Measurements from ENCODE around the gene NBEAL2. TPM values are rescaled to one million over a fixed set of nuclear protein-coding genes. Genes with fewer than 3 reads are reported as not detected.

NBEAL2 gene, protein sequence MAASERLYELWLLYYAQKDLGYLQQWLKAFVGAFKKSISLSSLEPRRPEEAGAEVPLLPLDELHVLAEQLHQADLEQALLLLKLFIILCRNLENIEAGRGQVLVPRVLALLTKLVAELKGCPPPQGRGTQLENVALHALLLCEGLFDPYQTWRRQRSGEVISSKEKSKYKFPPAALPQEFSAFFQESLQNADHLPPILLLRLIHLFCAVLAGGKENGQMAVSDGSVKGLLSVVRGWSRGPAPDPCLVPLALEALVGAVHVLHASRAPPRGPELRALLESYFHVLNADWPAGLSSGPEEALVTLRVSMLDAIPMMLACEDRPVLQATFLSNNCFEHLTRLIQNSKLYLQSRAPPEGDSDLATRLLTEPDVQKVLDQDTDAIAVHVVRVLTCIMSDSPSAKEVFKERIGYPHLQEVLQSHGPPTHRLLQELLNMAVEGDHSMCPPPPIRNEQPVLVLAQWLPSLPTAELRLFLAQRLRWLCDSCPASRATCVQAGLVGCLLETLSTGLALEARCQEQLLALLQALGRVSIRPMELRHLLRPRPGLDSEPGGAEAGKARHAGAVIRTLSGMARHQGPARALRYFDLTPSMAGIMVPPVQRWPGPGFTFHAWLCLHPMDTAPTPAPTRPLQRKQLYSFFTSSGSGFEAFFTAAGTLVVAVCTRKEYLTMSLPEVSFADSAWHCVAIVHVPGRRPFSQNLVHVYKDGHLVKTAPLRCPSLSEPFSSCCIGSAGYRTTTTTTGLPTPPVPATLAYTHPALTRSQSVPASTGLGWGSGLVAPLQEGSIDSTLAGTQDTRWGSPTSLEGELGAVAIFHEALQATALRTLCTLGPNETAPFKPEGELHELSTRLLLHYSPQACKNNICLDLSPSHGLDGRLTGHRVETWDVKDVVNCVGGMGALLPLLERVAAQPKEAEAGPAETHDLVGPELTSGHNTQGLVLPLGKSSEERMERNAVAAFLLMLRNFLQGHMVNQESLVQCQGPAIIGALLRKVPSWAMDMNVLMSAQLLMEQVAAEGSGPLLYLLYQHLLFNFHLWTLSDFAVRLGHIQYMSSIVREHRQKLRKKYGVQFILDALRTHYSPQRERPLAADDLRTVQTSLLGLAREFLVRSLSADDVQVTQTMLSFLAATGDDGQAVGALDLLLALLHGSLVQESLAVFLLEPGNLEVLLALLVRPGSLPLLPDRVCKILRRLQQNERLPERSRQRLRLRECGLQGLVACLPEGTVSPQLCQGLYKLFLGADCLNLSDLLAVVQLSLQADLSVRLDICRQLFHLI (N-terminal part only)
- 70.2 TPM for total RNA-seq

GRCh38 chr3:46978985-46979944, at the start of gene NBEAL2:
NBEAL2 (plus strand) TSS chr3:46979666; CDS start chr3:46979862, 196 bp downstream.
- peaks cover 23 to 30% of the 10 kb centered on the region in 2 donors for H3K4me1 ChIP-seq
- intact Hi-C loops (cut with DNase I), result loop anchor here (5.0 to 10.0 kb wide), 2 partner anchors 107 to 134 kb away; no protein-coding TSS in a partner anchor

GRCh38 chr3:46930166-46930944, 49.1 kb upstream of the NBEAL2 start:
- intact Hi-C loops (cut with DNase I), result loop anchor here (10.0 kb wide), 2 partner anchors 354 to 384 kb away; partner anchors contain the start of genes KIF9 and KLHL18
- DNase-seq (ENCODE audit: low spot score in 2 of 2), result no peak

More at GRCh38 chr3:46978985-46979944, at the start of gene NBEAL2:
- DNase-seq (ENCODE audit: low spot score in 2 of 2), result peak; percentile 89 to 98
- H3K9me3 ChIP-seq, result no peaks in the 10 kb centered on the region
- no peak for TF ChIP-seq CTCF (IDR thresholded peaks at IDR 0.05)
- H3K27me3 ChIP-seq, result no peaks in the 10 kb centered on the region
- H3K4me3 ChIP-seq, result peak within 1 kb of the TSS; percentile 52 to 92
- H3K36me3 ChIP-seq, result no peaks in the 10 kb centered on the region
- peak within 1 kb of the TSS; percentile 68 to 87 for H3K27ac ChIP-seq

DNA sequence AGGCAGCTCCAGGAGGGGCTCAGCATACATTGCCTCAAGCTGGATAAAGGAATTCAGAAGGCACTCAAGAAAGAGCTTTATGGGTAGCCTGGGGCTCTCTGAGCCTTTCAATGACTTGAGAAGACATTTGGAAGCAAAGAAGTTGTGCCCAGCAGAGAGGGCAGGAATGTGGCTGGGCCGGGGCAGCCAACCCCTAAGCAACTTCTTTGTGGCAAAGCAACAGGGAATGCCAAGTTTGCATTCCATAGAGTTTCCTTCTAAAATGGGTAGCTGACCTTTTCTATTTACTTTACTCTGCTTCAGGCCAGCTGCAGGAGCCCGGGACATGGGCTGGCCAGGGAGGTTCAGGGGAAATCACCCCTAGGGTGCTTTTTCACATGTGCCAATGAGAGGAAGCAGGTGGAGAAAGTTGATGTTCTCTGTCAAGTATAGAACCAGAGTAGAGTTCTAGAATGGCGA, 48.5 kb upstream of the NBEAL2 start:
- TF ChIP-seq CTCF (IDR thresholded peaks at IDR 0.05), result no peak
- peaks cover 2 to 3% of the 10 kb centered on the region in 2 donors for H3K36me3 ChIP-seq
- peak overlapping the region; percentile 3 to 16 for H3K4me3 ChIP-seq
- H3K27ac ChIP-seq, result peak overlapping the region; percentile 83 to 85
- DNase-seq (ENCODE audit: low spot score in 2 of 2), result no peak
- peaks cover 55 to 96% of the 10 kb centered on the region in 2 donors for H3K4me1 ChIP-seq
- no peaks in the 10 kb centered on the region for H3K9me3 ChIP-seq
- intact Hi-C loops (cut with DNase I), result loop anchor here (10.0 kb wide), 2 partner anchors 354 to 384 kb away; partner anchors contain the start of genes KIF9 and KLHL18
- H3K27me3 ChIP-seq, result no peaks in the 10 kb centered on the region

More at GRCh38 chr3:46930166-46930944, 49.1 kb upstream of the NBEAL2 start:
- H3K4me3 ChIP-seq, result peak overlapping the region; percentile 3 to 16
- H3K36me3 ChIP-seq, result peaks cover 7 to 9% of the 10 kb centered on the region in 2 donors
- no peak for TF ChIP-seq CTCF (IDR thresholded peaks at IDR 0.05)
- no peaks in the 10 kb centered on the region for H3K9me3 ChIP-seq
- H3K4me1 ChIP-seq, result peaks cover 51 to 98% of the 10 kb centered on the region in 2 donors
- H3K27ac ChIP-seq, result peak overlapping the region; percentile 83 to 85
- H3K27me3 ChIP-seq, result no peaks in the 10 kb centered on the region

DNA sequence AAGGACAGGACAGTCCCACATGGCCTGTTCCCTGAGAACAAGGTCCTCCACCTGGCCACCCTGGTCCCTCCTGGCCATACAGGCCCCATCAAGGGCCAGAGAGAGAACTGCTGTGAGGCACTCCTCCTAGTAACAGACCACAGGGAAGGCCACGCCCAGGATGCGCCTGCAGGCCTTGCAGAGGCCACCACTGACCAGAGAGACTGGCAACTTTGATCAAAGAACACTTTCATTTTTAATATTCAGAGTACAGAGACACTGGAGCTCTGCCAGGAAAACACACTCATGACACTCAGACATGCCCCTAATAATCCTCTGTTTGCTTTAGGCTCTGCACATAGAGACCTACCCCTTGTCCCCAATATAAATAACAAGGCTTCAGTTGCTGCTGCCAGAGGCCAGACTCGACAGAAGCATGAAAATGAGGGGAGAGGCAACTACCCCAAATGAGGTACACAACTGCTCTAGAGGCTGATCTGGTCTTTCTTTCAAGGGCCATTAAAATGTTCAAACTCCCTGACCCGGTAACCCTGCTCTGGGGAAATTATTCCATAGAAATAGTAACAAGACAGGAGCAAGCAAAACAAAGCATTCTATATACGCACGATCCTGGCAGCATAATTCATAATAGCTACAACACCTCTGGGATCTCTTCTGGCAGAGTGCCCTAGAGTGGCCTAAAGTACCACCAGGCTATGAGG, 47.7 kb upstream of the NBEAL2 start:
- H3K27ac ChIP-seq, result peak overlapping the region; percentile 83 to 85
- DNase-seq (ENCODE audit: low spot score in 2 of 2), result no peak
- H3K27me3 ChIP-seq, result no peaks in the 10 kb centered on the region
- H3K36me3 ChIP-seq, result no peaks in the 10 kb centered on the region
- intact Hi-C loops (cut with DNase I), result loop anchor here (10.0 kb wide), 2 partner anchors 353 to 383 kb away; partner anchors contain the start of genes KIF9 and KLHL18
- H3K4me1 ChIP-seq, result peaks cover 60 to 96% of the 10 kb centered on the region in 2 donors
- H3K4me3 ChIP-seq, result peak overlapping the region in 1 of 2 donors; percentile 12
- H3K9me3 ChIP-seq, result no peaks in the 10 kb centered on the region
- TF ChIP-seq CTCF (IDR thresholded peaks at IDR 0.05), result no peak
